Bronchial epithelial cell (primary cell): ENCODE measurements around the gene TREML2. TPM values are rescaled to one million over a fixed set of nuclear protein-coding genes. Genes with fewer than 3 reads are reported as not detected.

Experiments
- DNase-seq: peaks from one replicate; pipeline ENCODE4 v3.0.0-alpha.2; 2010; ENCODE audit warnings: low read depth
- FAIRE-seq: peaks from 2 replicates; lab custom pipeline; 2011; peaks lifted over from hg19 to GRCh38; lab: Jason Lieb, UNC
- H3K27me3 ChIP-seq: 2 replicates; pipeline ENCODE4 v1.5.1; 2011; ENCODE audit warnings: low read length; ENCODE audit not compliant: control insufficient read depth, insufficient read depth
- H3K36me3 ChIP-seq: 2 replicates; pipeline ENCODE4 v1.5.1; 2011; ENCODE audit warnings: low read length; ENCODE audit not compliant: control insufficient read depth, insufficient read depth
- H3K4me3 ChIP-seq: 2 replicates; pipeline ENCODE4 v1.5.1; 2011; ENCODE audit warnings: mild to moderate bottlenecking, low read depth, low read length, control low read depth
- CTCF ChIP-seq: IDR thresholded peaks from 2 replicates; pipeline ENCODE4 v1.5.1; 2011; ENCODE audit warnings: mild to moderate bottlenecking, moderate library complexity, low read length, control low read depth, inconsistent platforms; ENCODE audit not compliant: insufficient read depth, severe bottlenecking
- total RNA-seq: library from RNA; depleted of rRNA; stranded (reverse); fragments of >200 nt; gene quantifications from 2 replicates; pipeline ENCODE4 v1.2.1, GENCODE V29; 2014

Gene TREML2
- total RNA-seq, 1 donor from 2014 or later, result not detected

DNA sequence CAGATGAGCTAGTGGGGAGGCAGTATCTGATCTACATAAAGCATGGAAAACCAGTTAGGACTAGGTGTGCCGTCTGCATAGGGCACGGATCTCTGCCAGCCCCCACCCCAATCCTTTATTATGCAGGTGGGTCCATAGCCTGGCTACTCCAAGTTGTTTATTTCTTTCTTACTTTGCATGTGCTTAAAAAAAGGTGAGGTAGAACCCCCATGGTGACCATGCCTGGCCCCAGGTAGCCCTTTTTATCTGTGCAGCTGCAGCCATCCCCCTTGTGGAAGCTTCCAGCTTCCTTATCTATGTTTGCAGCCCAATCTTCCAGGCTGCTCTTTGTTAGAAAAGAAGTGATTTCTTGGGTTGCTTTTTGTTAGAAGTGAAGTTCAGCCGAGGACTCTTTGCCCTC is 29.0 kb downstream of the TREML2 start:
- TF ChIP-seq CTCF, result no peak
- H3K27me3 ChIP-seq, result no peaks in the 10 kb centered on the region
- no peak for FAIRE-seq
- no peak overlapping the region for H3K4me3 ChIP-seq
- no peak for DNase-seq
- no peaks in the 10 kb centered on the region for H3K36me3 ChIP-seq

DNA sequence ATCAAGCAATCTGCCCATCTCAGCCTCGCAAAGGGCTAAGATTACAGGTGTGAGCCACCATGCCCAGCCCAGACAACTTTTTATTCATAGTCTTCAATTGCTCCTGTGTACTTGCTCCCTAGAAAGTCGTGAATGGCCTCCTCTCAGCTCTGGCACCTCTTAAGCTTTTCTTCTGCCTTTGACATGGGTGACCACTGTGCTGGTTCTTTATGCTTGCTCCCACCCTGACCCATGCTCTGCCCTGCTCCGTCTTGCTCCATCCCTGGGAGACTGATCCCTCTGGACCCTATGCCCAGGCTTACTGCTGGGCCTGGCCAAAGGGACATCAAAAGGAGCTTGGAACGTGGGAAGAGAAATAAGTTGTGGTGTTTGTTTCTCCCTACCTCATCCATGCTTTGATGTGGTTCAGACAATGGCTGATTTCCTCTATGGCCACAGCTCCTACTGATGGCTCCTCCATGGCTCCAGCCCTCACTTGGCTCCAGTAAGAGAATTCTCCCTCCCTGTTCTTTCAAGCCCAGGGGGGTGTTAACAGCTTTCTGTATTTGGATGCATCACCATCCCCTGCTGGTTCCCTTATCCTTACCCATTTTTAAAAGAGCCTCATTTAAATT is 30.3 kb downstream of the TREML2 start:
- Histone ChIP-seq H3K27me3 (no peaks in the 10 kb centered on the region), H3K4me3 (no peak overlapping the region), H3K36me3 (no peaks in the 10 kb centered on the region)
- DNase-seq (no peak), FAIRE-seq (no peak)
- TF ChIP-seq CTCF, result no peak

DNA sequence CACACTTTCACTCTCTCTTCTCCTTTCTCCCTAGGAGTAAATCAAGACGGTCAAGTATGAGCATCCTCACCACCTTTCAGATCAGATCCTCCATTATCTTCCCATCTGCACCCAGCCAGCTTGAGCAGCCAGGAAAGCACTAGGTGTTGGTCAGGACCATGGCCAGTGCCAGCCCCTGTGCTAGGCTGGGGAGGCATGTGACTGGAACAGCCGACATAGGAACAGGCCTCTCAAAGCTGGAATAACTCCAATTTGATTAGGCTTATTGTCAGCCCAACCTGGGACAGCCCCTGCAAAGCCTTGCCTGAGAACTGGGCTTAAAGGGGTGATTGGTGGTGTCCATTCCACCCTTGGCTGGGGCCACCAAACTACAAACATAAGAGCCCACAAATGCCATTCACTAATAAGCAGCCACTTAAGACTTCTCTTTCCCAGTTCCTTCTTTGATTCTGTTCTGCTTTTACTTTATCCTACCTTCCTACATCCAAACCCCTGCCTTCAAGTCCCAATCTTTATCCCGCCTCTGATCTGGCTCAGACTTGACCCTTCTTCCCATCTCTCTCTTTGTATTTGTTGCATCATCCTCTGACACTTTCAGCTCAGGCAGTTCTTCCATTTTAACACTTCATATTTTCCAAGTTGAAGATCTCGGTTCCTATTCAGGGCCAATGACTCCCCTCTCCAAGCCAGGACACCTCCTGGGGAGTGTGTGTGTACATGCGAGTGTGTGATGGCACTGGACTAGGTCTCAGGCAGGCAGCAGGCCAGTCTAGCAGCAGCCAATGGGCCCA is 33.6 kb downstream of the TREML2 start:
- no peaks in the 10 kb centered on the region for H3K36me3 ChIP-seq
- FAIRE-seq, result no peak
- no peak overlapping the region for H3K4me3 ChIP-seq
- H3K27me3 ChIP-seq, result no peaks in the 10 kb centered on the region
- DNase-seq, result peak; percentile 33
- TF ChIP-seq CTCF, result no peak

DNA sequence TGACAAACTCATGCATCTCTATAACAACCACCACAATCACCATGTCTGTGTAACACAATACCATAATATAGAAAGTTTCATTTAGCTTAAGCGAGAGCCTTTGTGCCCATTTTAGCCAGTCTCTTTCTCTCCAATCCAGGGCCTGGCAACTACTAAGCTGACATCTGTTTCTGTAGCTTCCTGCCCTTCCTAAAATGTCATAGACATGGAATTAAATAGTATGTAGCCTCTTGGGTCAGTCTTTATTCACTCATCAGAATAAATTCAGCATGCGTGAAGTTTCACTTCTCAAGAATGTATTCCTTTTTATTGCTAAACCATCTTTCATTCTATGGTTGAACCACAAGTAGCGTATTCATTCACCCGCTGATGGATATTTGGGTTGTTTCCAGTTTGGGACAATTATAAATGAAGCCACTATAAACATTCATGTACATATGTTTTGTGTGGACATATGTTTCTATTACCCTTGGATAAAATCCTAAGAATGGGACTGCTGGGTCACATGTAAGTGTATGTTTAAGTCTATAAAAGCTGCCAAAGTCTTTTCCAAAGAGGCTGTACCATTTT is 36.3 kb downstream of the TREML2 start:
- TF ChIP-seq CTCF, result no peak
- no peak for FAIRE-seq

GRCh38 chr6:41163419-41163717 is 37.6 kb downstream of the TREML2 start:
- no peak for TF ChIP-seq CTCF
- no peak for FAIRE-seq
- Histone ChIP-seq H3K4me3 (no peak overlapping the region), H3K27me3 (no peaks in the 10 kb centered on the region), H3K36me3 (no peaks in the 10 kb centered on the region)
- DNase-seq, result no peak

More for the DNA sequence above, 36.3 kb downstream of the TREML2 start:
- H3K4me3 ChIP-seq, result no peak overlapping the region
- no peak for DNase-seq
- no peaks in the 10 kb centered on the region for H3K36me3 ChIP-seq
- no peaks in the 10 kb centered on the region for H3K27me3 ChIP-seq
